LNCaP clone FGC (cell line): ENCODE data around the gene KRTAP5-4.

Experiments used
- DNase-seq: peaks from one replicate; pipeline ENCODE4 v3.0.0-alpha.2; 2011; ENCODE audit warnings: low read depth
- H3K4me3 ChIP-seq: 2 replicates; pipeline ENCODE4 v1.5.1; 2011; ENCODE audit warnings: mild to moderate bottlenecking, low read depth, low read length, control low read depth
- CTCF ChIP-seq: IDR thresholded peaks from 2 replicates; pipeline ENCODE4 v1.5.1; 2012; ENCODE audit warnings: mild to moderate bottlenecking; ENCODE audit not compliant: control insufficient read depth, insufficient read depth; ENCODE audit errors: extremely low read depth

The KRTAP5-4 gene

DNA sequence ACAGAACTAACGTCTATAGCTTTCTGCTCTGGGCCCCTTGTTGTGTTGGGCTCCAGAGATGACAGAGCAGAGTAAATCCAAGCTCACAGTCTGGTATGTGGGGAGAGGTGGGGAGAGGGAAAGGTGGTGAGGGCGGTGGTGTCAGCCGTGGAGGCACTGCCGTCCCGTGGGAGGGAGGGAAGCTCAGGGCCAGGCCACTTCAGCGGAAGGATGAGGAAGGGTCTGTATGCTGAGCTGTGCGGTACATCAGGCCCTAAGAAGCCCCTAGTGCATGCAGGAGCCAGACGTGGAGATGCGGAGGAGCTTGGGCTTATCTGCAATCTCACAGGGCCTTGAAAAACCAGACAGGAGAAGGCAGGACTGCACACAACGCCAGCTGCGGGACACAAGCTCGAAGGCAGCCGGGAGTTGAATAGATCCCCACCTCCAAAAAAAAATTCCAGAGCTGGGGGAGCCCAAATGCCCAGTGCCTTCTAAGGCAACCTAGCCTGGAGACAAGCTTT is 9.2 kb upstream of the KRTAP5-4 start:
- H3K4me3 ChIP-seq: no peak overlapping the region
- DNase-seq: no peak
- TF ChIP-seq CTCF: no peak

DNA sequence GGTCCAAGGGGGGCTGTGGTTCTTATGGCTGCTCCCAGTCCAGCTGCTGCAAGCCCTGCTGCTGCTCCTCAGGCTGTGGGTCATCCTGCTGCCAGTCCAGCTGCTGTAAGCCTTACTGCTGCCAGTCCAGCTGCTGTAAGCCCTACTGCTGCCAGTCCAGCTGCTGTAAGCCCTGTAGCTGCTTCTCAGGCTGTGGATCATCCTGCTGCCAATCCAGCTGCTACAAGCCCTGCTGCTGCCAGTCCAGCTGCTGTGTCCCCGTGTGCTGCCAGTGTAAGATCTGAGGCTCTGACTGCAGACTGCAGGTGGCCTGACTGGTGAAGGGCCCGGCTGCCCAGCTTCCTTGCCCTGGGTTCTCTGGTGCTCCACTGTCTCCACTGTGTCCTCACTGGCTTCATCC is 8.3 kb upstream of the KRTAP5-4 start:
- no peak for TF ChIP-seq CTCF
- no peak overlapping the region for H3K4me3 ChIP-seq
- DNase-seq: no peak

DNA sequence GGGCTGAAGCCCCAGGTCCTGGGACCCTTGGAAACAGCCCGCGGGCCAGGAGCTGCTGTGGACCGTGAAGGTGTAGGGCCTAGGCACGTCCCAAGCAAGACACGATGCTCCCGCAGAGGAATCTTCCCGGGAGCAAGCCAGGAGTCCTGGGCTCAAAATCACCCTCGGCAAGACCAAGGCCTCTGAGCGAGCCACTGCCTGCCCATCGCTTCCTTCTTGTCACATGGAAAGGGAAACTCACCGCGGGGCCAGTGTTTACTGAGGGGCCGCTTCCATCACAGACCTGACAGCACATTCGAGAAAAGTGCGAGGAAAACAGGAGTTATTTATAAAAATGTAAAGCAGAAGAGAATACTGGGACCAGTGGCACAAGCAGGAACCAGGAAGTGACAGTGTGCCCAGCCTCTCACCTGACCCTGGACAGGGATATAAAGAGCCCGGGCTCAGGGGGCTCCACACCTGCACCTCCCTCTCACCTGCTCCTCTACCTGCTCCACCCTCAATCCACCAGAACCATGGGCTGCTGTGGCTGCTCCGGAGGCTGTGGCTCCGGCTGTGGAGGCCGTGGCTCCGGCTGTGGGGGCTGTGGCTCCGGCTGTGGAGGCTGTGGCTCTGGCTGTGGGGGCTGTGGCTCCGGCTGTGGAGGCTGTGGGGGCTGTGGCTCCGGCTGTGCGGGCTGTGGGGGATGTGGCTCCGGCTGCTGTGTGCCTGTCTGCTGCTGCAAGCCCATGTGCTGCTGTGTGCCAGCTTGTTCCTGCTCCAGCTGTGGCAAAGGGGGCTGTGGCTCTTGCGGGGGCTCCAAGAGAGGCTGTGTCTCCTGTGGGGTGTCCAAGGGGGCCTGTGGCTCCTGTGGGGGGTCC is 7.6 kb upstream of the KRTAP5-4 start, which contains the start of gene KRTAP5-5:
Gene KRTAP5-5 (plus strand): TSS at position 450 of the 860 bp plus-strand sequence. CDS start 66 bp downstream, at position 516.
- no peak within 1 kb of the TSS for H3K4me3 ChIP-seq
- no peak for TF ChIP-seq CTCF
- no peak for DNase-seq

- no peak for DNase-seq
- H3K4me3 ChIP-seq: no peak overlapping the region
- TF ChIP-seq CTCF: peak; percentile 92
Measured at GRCh38 chr11:1628506-1629325, 6.8 kb upstream of the KRTAP5-4 start.

DNA sequence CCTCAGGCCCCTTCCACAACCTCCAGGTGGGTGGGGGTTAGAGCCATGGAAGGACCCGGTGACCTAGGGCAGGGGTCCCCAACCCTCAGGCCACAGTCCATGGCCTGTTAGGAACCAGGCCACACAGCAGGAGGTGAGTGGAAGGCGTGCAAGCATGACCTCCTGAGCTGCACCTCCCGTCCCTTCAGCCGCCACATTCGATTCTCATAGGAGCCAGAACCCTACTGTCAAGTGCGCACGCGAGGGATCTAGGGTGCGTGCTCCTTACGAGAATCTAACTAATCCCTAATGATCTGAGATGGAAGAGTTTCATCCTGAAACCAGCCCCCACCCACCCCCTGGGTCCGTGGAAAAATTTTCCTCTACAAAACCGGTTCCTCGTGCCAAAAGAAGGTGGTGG is 3.6 kb upstream of the KRTAP5-4 start:
- DNase-seq: no peak
- no peak overlapping the region for H3K4me3 ChIP-seq
- no peak for TF ChIP-seq CTCF

GRCh38 chr11:1624621-1625020 is 2.7 kb upstream of the KRTAP5-4 start:
- no peak overlapping the region for H3K4me3 ChIP-seq
- no peak for TF ChIP-seq CTCF
- no peak for DNase-seq
